Fibroblast of skin of back (primary cell): ENCODE data around the gene MED1.
A peak's percentile ranks its signal among the peaks of the same experiment; 100 is the strongest.
"Not testable (repeated sequence)": the region's sequence is repeated elsewhere in the genome, so short reads cannot be mapped to it uniquely, and the experiment has no call there.

Source experiments
- DNase-seq: peaks from one replicate; pipeline ENCODE4 v3.0.0-alpha.2; 2013

Gene MED1

GRCh38 chr17:39410279-39410678 is 40.8 kb downstream of the MED1 start:
- no peak for DNase-seq

GRCh38 chr17:39408360-39408759 is 42.7 kb downstream of the MED1 start:
- no peak for DNase-seq

GRCh38 chr17:39406951-39407350 is 44.1 kb downstream of the MED1 start:
- no peak for DNase-seq

- no peak for DNase-seq
Measured at GRCh38 chr17:39405436-39405835, 45.6 kb downstream of the MED1 start.

GRCh38 chr17:39404542-39405378 is 46.3 kb downstream of the MED1 start:
- DNase-seq: peak; percentile 87

- no peak for DNase-seq
Measured at GRCh38 chr17:39402890-39403605, 48.0 kb downstream of the MED1 start.

GRCh38 chr17:39402244-39402889 is 48.7 kb downstream of the MED1 start:
- DNase-seq: peak; percentile 94

GRCh38 chr17:39401412-39402243 is 49.4 kb downstream of the MED1 start, which contains the start of gene FBXL20:
Gene FBXL20 (minus strand): TSS chr17:39401626. CDS start chr17:39401402, 224 bp downstream.
- peak; percentile 89 for DNase-seq

GRCh38 chr17:39400547-39401411 is 50.3 kb downstream of the MED1 start:
- no peak for DNase-seq

- DNase-seq: no peak
Measured at GRCh38 chr17:39399791-39400190, 51.3 kb downstream of the MED1 start.

GRCh38 chr17:39393736-39394135 is 57.3 kb downstream of the MED1 start:
- peak; percentile 11 for DNase-seq

GRCh38 chr17:39391448-39391847 is 59.6 kb downstream of the MED1 start:
- DNase-seq: no peak

- DNase-seq: no peak
Measured at GRCh38 chr17:39385040-39385439, 66.0 kb downstream of the MED1 start.

GRCh38 chr17:39380144-39380543 is 70.9 kb downstream of the MED1 start:
- DNase-seq: no peak

- no peak for DNase-seq
Measured at GRCh38 chr17:39376434-39376833, 74.6 kb downstream of the MED1 start.

GRCh38 chr17:39367805-39368204 is 83.3 kb downstream of the MED1 start:
- DNase-seq: not testable (repeated sequence)

- DNase-seq: no peak
Measured at GRCh38 chr17:39365872-39366271, 85.2 kb downstream of the MED1 start.

- peak; percentile 17 for DNase-seq
Measured at GRCh38 chr17:39365242-39365641, 85.8 kb downstream of the MED1 start.

- DNase-seq: no peak
Measured at GRCh38 chr17:39364236-39365025, 86.6 kb downstream of the MED1 start.

GRCh38 chr17:39361064-39361463 is 90.0 kb downstream of the MED1 start:
- DNase-seq: no peak
